ENCODE data around the gene ARSB. TPM values are rescaled to one million over a fixed set of nuclear protein-coding genes. Genes with fewer than 3 reads are reported as not detected.

The ARSB gene
- total RNA-seq, 4 donors from 2014 or later = 10.0 to 17.4 (median 13.9) TPM

DNA sequence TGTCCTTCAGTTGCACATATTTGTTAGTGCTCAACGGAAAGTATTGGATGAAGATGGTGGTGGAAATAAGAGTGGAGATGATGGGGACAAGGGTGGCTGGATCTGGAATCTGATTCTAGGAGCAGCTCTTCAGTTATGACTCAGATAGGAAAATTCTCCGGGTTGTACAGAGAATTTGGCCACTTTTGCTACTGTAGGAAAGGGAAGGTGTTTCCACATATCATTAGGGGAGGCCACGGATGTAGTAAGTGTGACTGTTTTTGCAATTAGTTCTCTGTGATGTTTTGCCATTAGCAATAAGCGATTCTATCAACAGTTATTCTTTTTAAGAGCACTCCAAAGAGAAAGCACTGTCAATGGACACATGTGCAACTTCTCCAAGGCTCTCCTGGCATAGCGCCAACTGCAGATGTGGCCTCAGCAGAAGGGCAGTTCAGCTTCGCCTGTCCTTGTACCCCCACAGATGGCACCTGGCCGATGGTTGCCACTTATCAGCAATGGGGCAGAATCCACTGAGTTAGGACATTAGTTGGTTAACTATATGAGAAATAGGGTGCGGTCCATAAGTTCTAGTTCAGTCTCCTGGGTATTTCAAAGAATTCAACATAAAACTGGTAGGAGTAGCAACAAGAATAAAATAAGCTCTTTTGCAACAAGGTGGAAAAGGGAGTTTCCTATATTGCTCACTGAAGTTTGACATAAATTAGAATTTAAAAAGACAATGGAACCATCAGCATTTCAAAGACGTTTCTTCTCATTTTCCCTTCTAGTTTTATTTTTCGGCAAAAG is 96.3 kb downstream of the ARSB start:
- peak; percentile 6 to 14 for DNase-seq
- intact Hi-C loops (cut with DNase I) = no loop called here
- Histone ChIP-seq H3K27me3 (no peaks in the 10 kb centered on the region), H3K4me1 (no peaks in the 10 kb centered on the region), H3K27ac (no peak overlapping the region), H3K9me3 (no peaks in the 10 kb centered on the region), H3K4me3 (replicated peaks in 1 of 3) (no peak overlapping the region), H3K36me3 (no peaks in the 10 kb centered on the region)
- no peak for TF ChIP-seq POLR2A (IDR thresholded peaks at IDR 0.05)
- TF ChIP-seq, protein P1, sequence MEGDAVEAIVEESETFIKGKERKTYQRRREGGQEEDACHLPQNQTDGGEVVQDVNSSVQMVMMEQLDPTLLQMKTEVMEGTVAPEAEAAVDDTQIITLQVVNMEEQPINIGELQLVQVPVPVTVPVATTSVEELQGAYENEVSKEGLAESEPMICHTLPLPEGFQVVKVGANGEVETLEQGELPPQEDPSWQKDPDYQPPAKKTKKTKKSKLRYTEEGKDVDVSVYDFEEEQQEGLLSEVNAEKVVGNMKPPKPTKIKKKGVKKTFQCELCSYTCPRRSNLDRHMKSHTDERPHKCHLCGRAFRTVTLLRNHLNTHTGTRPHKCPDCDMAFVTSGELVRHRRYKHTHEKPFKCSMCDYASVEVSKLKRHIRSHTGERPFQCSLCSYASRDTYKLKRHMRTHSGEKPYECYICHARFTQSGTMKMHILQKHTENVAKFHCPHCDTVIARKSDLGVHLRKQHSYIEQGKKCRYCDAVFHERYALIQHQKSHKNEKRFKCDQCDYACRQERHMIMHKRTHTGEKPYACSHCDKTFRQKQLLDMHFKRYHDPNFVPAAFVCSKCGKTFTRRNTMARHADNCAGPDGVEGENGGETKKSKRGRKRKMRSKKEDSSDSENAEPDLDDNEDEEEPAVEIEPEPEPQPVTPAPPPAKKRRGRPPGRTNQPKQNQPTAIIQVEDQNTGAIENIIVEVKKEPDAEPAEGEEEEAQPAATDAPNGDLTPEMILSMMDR (IDR thresholded peaks at IDR 0.05) = no peak
- WGBS, 2 donors = 76 to 78% methylated on average over 10 of the region's 10 CpGs

DNA sequence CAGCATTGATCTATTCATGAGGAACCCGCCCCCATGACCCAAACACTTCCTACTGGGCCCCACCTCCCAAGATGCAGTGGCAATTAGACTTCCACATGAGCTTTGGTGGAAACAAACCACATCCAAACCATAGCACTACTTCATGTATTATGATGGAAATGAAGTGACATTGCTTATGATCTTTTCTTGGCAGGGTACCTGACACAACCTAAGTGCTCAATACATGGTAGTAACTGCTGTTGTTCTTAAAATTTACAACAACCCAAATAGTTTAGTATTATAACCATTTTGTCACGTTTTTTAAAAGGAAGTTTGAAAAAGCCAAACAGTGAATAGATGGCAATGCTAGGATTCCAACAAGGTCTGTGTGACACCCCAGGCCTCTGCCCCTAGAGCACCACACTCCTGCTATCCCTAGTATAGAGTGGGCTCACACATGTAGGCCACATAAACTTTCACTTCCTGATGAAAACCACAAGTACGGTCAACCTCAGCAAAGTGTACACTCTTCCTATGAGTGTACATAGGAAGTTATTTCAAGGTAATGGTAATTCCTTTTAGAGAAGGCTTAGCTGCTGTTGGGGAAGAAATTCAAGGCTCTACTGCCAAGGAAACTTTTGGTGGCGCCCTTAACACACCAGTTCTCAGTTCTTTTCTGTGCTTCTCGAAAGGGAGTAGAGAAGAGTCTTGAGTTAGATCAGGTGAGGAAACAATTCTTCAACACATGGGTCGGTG is 97.6 kb downstream of the ARSB start:
- H3K27ac ChIP-seq = no peak overlapping the region
- no peaks in the 10 kb centered on the region for H3K4me1 ChIP-seq
- no peak for DNase-seq
- TF ChIP-seq, protein P1 (IDR thresholded peaks at IDR 0.05) = no peak
- TF ChIP-seq POLR2A (IDR thresholded peaks at IDR 0.05) = no peak
- intact Hi-C loops (cut with DNase I) = no loop called here
- H3K4me3 ChIP-seq (replicated peaks in 1 of 3) = no peak overlapping the region
- WGBS, 2 donors = 89% methylated on average over 6 of the region's 6 CpGs
- H3K9me3 ChIP-seq = no peaks in the 10 kb centered on the region
- H3K27me3 ChIP-seq = no peaks in the 10 kb centered on the region
- H3K36me3 ChIP-seq = no peaks in the 10 kb centered on the region

DNA sequence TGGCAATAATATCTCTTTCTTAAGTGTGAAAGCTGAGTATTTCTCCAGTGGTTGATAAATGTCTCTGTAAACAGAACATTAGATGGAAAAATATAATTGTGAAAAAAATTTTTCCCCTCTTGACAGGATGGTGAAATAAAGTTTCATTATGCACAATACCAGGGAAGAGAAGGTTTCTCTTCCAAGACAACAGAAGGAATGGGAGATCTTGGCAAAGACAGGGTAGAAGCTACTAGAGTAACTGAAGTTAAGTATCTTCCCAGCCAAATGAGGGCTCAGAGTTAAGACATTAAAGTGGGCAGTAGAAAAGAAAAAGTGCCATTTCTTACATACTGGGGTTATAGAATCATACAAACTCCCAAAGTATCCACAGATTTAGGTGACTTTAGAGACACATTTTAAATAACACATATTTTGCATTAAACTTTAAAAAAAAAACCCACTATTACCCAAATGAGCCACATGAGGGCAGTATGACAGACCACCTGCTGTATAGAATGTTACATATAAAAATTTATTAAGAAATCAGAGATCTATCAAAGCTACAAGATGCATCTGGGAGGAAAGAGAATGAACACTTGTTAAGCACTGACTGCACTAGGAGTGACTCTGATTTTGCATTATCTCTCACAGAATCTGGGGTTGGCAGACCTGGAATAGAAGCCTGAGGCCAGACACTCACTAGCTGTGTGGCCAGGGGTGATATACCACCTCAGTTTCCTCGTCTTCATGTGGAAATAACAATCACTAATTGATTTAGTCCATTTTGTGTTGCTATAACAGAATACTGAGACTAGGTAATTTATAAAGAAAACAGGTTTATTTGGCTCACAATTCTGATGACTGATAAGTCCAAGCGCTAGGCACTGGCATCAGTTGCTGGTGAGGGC is 98.5 kb downstream of the ARSB start:
- TF ChIP-seq POLR2A (IDR thresholded peaks at IDR 0.05) = no peak
- TF ChIP-seq, protein P1 (IDR thresholded peaks at IDR 0.05) = peak in 5 of 6 experiments; percentile 11 to 70 (median 39)
- Histone ChIP-seq H3K4me3 (replicated peaks in 1 of 3) (no peak overlapping the region), H3K4me1 (no peaks in the 10 kb centered on the region), H3K27me3 (no peaks in the 10 kb centered on the region), H3K36me3 (no peaks in the 10 kb centered on the region), H3K9me3 (no peaks in the 10 kb centered on the region), H3K27ac (no peak overlapping the region)
- no peak for DNase-seq
- intact Hi-C loops (cut with DNase I) = no loop called here
- WGBS, 2 donors = 65 to 91% methylated on average over 2 of the region's 2 CpGs

DNA sequence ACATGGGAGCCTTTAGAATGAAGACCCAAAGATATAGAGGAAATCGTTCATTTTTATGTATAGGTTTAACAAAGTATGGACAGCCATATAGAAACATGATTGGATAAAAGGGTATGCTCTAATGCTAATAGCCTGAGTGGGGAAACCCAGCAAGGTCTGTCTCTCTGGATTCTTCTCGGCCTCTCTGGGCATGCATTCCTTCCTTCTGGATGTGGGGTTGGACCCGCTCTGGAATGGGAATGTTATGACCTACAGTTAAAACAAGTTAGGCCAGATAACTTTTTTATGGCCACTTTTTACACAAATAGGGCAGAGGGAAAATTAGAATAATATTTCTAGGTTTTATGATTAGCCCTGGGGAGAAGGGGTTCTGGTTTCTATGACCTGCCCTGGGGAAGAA is 103.2 kb downstream of the ARSB start:
- intact Hi-C loops (cut with DNase I) = no loop called here
- WGBS, 2 donors = 93 to 98% methylated on average over 3 of the region's 3 CpGs
- Histone ChIP-seq H3K27ac (no peak overlapping the region), H3K9me3 (no peaks in the 10 kb centered on the region), H3K36me3 (no peaks in the 10 kb centered on the region), H3K4me3 (replicated peaks in 1 of 3) (no peak overlapping the region), H3K4me1 (no peaks in the 10 kb centered on the region), H3K27me3 (no peaks in the 10 kb centered on the region)
- TF ChIP-seq, protein P1 (IDR thresholded peaks at IDR 0.05) = no peak
- TF ChIP-seq POLR2A (IDR thresholded peaks at IDR 0.05) = no peak
- no peak for DNase-seq
